Calu3 (cell line): ENCODE data around the gene NFATC1. TPM values are rescaled to one million over a fixed set of nuclear protein-coding genes. Genes with fewer than 3 reads are reported as not detected.

Experiments
- BruUV-seq: library from RNA; stranded (reverse); fragments of 400-500 nt; replicated peaks from 2 replicates; lab custom pipeline; 2021; lab: Mats Ljungman, UMichigan
- CTCF ChIA-PET: fragments of 300-600 bp; sonication (Branson Sonifier 250); formaldehyde crosslinking; loops from one replicate; lab custom pipeline; 2022; ENCODE audit warnings: antibody characterized with exemption; lab: Charles Lee
- DNase-seq: peaks from one replicate; pipeline ENCODE4 v3.0.0; 2022
- H3K27ac Mint-ChIP-seq: one replicate; pipeline ENCODE4 v1.8.0; 2022; ENCODE audit warnings: mixed read lengths; ENCODE audit not compliant: unreplicated experiment
- H3K27me3 Mint-ChIP-seq: one replicate; pipeline ENCODE4 v1.8.0; 2022; ENCODE audit warnings: mixed read lengths; ENCODE audit not compliant: unreplicated experiment
- H3K36me3 Mint-ChIP-seq: one replicate; pipeline ENCODE4 v1.8.0; 2022; ENCODE audit warnings: mild to moderate bottlenecking, moderate library complexity, mixed read lengths; ENCODE audit not compliant: insufficient read depth, unreplicated experiment
- H3K4me1 Mint-ChIP-seq: one replicate; pipeline ENCODE4 v1.8.0; 2022; ENCODE audit warnings: mild to moderate bottlenecking, low read depth, mixed read lengths; ENCODE audit not compliant: unreplicated experiment
- H3K4me3 Mint-ChIP-seq: one replicate; pipeline ENCODE4 v1.8.0; 2022; ENCODE audit warnings: mild to moderate bottlenecking, low read depth, moderate library complexity, mixed read lengths; ENCODE audit not compliant: unreplicated experiment
- H3K9me3 Mint-ChIP-seq: one replicate; pipeline ENCODE4 v1.8.0; 2022; ENCODE audit warnings: low read depth, mixed read lengths; ENCODE audit not compliant: unreplicated experiment
- CTCF ChIP-seq: fragments of 200-600 bp; IDR thresholded peaks from one replicate; pipeline ENCODE4 v1.8.0; 2022; ENCODE audit warnings: antibody characterized with exemption; ENCODE audit not compliant: unreplicated experiment
- intact Hi-C: fragments of 100-400 bp; cut with micrococcal nuclease; formaldehyde crosslinking; loops from one replicate; pipeline ENCODE4 v1.10.0; 2022; ENCODE audit not compliant: unreplicated experiment
- total RNA-seq: library from RNA; stranded (reverse); gene quantifications from 2 replicates; pipeline ENCODE4 v1.2.3, GENCODE V29; 2022

NFATC1 gene
- total RNA-seq, 1 experiment from 2014 or later, result 5.9 TPM

DNA sequence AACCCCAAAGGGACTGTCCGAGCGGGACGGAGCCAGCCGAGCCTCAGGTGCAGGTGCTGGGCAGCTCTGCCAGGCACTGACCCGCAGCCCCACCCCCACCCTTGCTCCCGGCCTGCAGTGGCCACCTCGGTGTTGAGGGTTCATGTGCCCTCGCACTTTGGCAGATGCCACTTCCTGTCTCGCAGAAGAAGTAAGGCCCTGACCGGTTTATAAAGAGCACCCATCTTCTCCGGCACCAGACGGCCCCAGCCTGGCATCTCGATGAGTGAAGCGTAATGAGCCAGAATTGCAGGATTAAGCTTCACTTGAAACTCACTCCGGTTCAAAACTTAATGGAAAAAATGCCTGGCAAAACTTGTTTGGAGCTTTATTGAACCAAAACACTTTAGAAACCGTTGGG is 10.9 kb upstream of the NFATC1 start:
- H3K4me3 Mint-ChIP-seq, result no peak overlapping the region
- H3K36me3 Mint-ChIP-seq, result peaks cover 14% of the 10 kb centered on the region
- peaks cover 46% of the 10 kb centered on the region for H3K27me3 Mint-ChIP-seq
- H3K9me3 Mint-ChIP-seq, result no peaks in the 10 kb centered on the region
- peaks cover 10% of the 10 kb centered on the region for H3K4me1 Mint-ChIP-seq
- no peak overlapping the region for H3K27ac Mint-ChIP-seq
- CTCF ChIA-PET, result interaction anchor here (0.6 kb wide), 1 partner anchor 48 kb away, joined by 11 read pairs; no protein-coding TSS in a partner anchor
- no peak for DNase-seq
- intact Hi-C loops, result no loop called here
- no peak for TF ChIP-seq CTCF
- no TSS peak for BruUV-seq

- Mint-ChIP-seq H3K9me3 (no peaks in the 10 kb centered on the region), H3K4me1 (peaks cover 10% of the 10 kb centered on the region), H3K4me3 (no peak overlapping the region), H3K36me3 (peaks cover 14% of the 10 kb centered on the region), H3K27me3 (peaks cover 50% of the 10 kb centered on the region), H3K27ac (no peak overlapping the region)
- CTCF ChIA-PET, result no interaction called here
- no TSS peak for BruUV-seq
- TF ChIP-seq CTCF, result no peak
- intact Hi-C loops, result no loop called here
- DNase-seq, result no peak
Measured at GRCh38 chr18:79385326-79385707, 10.4 kb upstream of the NFATC1 start.

DNA sequence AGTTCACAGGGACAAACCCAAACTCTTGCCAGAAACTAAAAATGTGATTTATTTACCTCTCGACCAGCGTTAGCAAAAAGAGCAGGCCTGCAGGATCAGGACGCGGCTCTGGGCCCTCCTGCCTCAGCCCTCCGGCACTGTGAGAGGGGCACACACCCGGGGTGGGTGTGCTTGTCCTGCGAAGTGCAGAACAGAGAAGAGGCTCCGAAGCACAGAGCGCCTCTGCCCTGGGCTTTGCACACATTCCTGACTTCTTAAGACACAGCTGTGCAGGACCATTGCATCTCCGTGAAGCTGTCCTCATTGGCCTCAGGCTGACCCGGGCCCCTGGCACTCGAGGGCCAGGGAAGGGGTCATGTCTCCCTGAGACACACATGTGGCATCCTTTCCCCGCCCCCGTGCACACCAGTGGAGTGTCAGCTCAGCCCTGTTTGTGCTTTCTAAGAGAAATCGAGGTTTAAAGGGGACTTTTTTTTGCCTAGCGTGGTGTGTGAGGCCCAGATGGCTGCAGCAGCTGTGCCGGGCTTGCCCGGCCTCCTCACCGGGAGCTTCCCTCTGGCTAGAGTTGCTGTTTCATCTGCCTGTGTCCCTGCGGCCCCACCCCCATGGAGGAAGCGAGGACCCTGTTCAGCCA is 9.9 kb upstream of the NFATC1 start:
- Mint-ChIP-seq H3K27ac (no peak overlapping the region), H3K36me3 (peaks cover 14% of the 10 kb centered on the region), H3K27me3 (peaks cover 52% of the 10 kb centered on the region), H3K4me1 (peaks cover 10% of the 10 kb centered on the region), H3K9me3 (no peaks in the 10 kb centered on the region), H3K4me3 (no peak overlapping the region)
- no peak for DNase-seq
- CTCF ChIA-PET, result no interaction called here
- intact Hi-C loops, result no loop called here
- BruUV-seq, result no TSS peak
- TF ChIP-seq CTCF, result no peak

GRCh38 chr18:79386547-79386946 is 9.2 kb upstream of the NFATC1 start:
- H3K36me3 Mint-ChIP-seq, result peaks cover 14% of the 10 kb centered on the region
- H3K4me1 Mint-ChIP-seq, result peaks cover 10% of the 10 kb centered on the region
- intact Hi-C loops, result no loop called here
- no peak overlapping the region for H3K4me3 Mint-ChIP-seq
- CTCF ChIA-PET, result no interaction called here
- no peak for DNase-seq
- no peak overlapping the region for H3K27ac Mint-ChIP-seq
- BruUV-seq, result no TSS peak
- no peaks in the 10 kb centered on the region for H3K9me3 Mint-ChIP-seq
- H3K27me3 Mint-ChIP-seq, result peaks cover 52% of the 10 kb centered on the region
- no peak for TF ChIP-seq CTCF
